ENCODE measurements around the gene GLYATL3. TPM values are rescaled to one million over a fixed set of nuclear protein-coding genes. Genes with fewer than 3 reads are reported as not detected.
"Not testable (repeated sequence)": the region's sequence is repeated elsewhere in the genome, so short reads cannot be mapped to it uniquely, and the experiment has no call there.

Gene GLYATL3
- total RNA-seq, 4 donors from 2014 or later, result not detected

DNA sequence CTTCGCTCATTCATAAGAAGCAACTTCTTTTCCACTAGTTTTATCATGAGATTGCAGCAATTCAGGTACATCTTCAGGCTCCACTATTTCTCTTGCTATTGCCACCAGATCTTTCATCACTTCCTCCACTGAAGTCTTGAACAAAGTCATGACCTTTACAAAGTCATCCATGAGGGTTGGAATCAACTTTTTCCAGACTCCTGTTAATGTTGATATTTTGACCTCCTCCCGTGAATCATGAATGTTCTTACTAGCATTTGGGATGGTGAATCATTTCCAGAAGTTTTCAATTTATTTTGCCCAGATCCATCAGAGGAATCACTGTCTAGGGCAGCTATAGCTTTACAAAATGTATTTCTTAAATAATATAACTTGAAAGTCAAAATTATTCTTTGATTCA lies 35.0 kb upstream of the GLYATL3 start:
- Histone ChIP-seq H3K4me3 (no peak overlapping the region), H3K27me3 (no peaks in the 10 kb centered on the region), H3K36me3 (no peaks in the 10 kb centered on the region), H3K4me1 (peaks cover 5 to 31% (median 23%) of the 10 kb centered on the region in 4 donors), H3K27ac (no peak overlapping the region), H3K9me3 (no peaks in the 10 kb centered on the region)
- TF ChIP-seq POLR2A (IDR thresholded peaks at IDR 0.05) (no peak), EP300 (IDR thresholded peaks at IDR 0.05; ENCODE audit: low read depth) (no peak), POLR2AphosphoS5 (IDR thresholded peaks at IDR 0.05) (no peak)
- TF ChIP-seq, protein P1, sequence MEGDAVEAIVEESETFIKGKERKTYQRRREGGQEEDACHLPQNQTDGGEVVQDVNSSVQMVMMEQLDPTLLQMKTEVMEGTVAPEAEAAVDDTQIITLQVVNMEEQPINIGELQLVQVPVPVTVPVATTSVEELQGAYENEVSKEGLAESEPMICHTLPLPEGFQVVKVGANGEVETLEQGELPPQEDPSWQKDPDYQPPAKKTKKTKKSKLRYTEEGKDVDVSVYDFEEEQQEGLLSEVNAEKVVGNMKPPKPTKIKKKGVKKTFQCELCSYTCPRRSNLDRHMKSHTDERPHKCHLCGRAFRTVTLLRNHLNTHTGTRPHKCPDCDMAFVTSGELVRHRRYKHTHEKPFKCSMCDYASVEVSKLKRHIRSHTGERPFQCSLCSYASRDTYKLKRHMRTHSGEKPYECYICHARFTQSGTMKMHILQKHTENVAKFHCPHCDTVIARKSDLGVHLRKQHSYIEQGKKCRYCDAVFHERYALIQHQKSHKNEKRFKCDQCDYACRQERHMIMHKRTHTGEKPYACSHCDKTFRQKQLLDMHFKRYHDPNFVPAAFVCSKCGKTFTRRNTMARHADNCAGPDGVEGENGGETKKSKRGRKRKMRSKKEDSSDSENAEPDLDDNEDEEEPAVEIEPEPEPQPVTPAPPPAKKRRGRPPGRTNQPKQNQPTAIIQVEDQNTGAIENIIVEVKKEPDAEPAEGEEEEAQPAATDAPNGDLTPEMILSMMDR (IDR thresholded peaks at IDR 0.05), result no peak
- intact Hi-C loops (cut with DNase I; ENCODE audit: low total_unique reads) (no loop called here), in situ Hi-C loops (cut with MboI; ENCODE audit: low pct_ligation_motif_present in 1 of 4, low pct_unique_long_range_greater_than_20kb in 1 of 4, low sequenced_read_pairs in 3 of 4) (no loop called here)
- no peak for DNase-seq
- WGBS, 2 donors (ENCODE audit: low coverage in 1 of 2), result 93 to 100% methylated on average over 1 to 2 of the region's 2 CpGs

DNA sequence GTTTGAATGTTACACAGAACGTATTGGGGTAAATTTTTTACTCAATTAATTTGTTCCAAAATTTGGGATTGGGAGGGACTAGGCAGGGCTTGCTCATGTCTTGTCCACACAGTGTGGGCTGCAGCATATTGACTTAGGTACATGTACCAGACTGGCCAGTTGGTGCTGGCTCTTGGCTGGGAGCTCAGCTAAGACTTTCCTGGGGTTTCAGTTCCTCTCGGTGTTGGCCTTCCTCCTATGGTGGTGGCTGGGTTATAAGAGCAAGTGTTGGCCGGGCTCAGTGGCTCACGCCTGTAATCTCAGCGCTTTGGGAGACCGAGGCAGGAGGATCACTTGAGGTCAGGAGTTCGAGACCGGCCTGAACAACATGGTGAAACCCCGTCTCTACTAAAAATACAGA lies 31.7 kb upstream of the GLYATL3 start:
- 85 to 98% methylated on average over 1 to 9 of the region's 9 CpGs for WGBS, 2 donors (ENCODE audit: low coverage in 1 of 2)
- peaks cover 5 to 11% (median 7%) of the 10 kb centered on the region in 4 donors for H3K4me1 ChIP-seq
- H3K27me3 ChIP-seq, result no peaks in the 10 kb centered on the region
- in situ Hi-C loops (cut with MboI; ENCODE audit: low pct_ligation_motif_present in 1 of 4, low pct_unique_long_range_greater_than_20kb in 1 of 4, low sequenced_read_pairs in 3 of 4) (no loop called here), intact Hi-C loops (cut with DNase I; ENCODE audit: low total_unique reads) (no loop called here)
- no peak overlapping the region for H3K27ac ChIP-seq
- H3K4me3 ChIP-seq, result no peak overlapping the region
- TF ChIP-seq POLR2A (IDR thresholded peaks at IDR 0.05) (no peak), POLR2AphosphoS5 (IDR thresholded peaks at IDR 0.05) (no peak), EP300 (IDR thresholded peaks at IDR 0.05; ENCODE audit: low read depth) (no peak)
- TF ChIP-seq, protein P1 (IDR thresholded peaks at IDR 0.05), result no peak
- no peak for DNase-seq
- H3K9me3 ChIP-seq, result no peaks in the 10 kb centered on the region
- H3K36me3 ChIP-seq, result peaks cover 0 to 13% (median 0%) of the 10 kb centered on the region in 4 donors

DNA sequence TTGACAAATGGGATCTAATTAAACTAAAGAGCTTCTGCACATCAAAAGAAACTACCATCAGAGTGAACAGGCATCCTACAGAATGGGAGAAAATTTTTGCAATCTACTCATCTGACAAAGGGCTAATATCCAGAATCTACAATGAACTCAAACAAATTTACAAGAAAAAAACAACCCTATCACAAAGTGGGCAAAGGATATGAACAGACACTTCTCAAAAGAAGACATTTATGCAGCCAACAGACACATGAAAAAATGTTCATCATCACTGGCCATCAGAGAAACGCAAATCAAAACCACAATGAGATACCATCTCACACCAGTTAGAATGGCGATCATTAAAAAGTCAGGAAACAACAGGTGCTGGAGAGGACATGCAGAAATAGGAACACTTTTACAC lies 23.2 kb upstream of the GLYATL3 start:
- in situ Hi-C loops (cut with MboI; ENCODE audit: low pct_ligation_motif_present in 1 of 4, low pct_unique_long_range_greater_than_20kb in 1 of 4, low sequenced_read_pairs in 3 of 4); H3K9me3 ChIP-seq; H3K27ac ChIP-seq; DNase-seq; H3K4me3 ChIP-seq; intact Hi-C loops (cut with DNase I; ENCODE audit: low total_unique reads); H3K27me3 ChIP-seq; H3K4me1 ChIP-seq: not testable (repeated sequence)
- WGBS, 2 donors (ENCODE audit: low coverage in 1 of 2), result 100% methylated on average over 2 of the region's 2 CpGs; no CpG with 5 or more reads in 1 of the 2 donors
- H3K36me3 ChIP-seq, result peaks cover 0 to 21% (median 0%) of the 10 kb centered on the region in 4 donors

DNA sequence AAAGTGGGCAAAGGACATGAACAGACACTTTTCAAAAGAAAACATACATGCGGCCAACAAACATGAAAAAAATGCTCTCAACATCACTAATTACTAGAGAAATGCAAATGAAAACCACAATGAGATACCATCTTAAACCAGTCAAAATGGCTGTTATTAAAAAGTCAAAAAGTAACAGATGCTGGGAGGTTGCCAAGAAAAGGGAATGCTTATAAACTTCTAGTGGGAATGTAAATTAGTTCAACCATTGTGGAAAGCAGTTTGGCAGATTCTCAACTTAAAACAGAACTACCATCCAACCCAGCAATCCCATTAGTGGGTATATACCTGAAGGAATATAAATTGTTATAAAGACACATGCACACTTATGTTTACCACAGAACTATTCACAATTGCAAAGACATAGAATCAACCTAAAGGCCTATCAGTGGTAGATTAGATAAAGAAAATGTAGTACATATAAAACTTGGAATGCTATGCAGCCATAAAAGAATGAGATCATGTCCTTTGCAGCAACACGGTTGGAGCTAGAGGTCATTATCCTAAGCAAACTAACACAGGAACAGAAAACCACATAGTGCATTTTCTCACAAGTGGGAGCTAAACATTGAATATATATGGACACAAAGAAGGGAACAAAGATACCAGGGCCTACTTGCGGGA lies 20.3 kb upstream of the GLYATL3 start:
- Histone ChIP-seq H3K4me1 (peaks cover 0 to 8% (median 4%) of the 10 kb centered on the region in 4 donors), H3K4me3 (no peak overlapping the region), H3K9me3 (no peaks in the 10 kb centered on the region), H3K36me3 (no peaks in the 10 kb centered on the region), H3K27me3 (no peaks in the 10 kb centered on the region), H3K27ac (peak overlapping the region; percentile 20 to 55 (median 36))
- WGBS, 2 donors (ENCODE audit: low coverage in 1 of 2), result 50 to 59% methylated on average over 3 of the region's 3 CpGs
- TF ChIP-seq POLR2AphosphoS5 (IDR thresholded peaks at IDR 0.05) (no peak), EP300 (IDR thresholded peaks at IDR 0.05; ENCODE audit: low read depth) (no peak), POLR2A (IDR thresholded peaks at IDR 0.05) (no peak)
- TF ChIP-seq, protein P1 (IDR thresholded peaks at IDR 0.05), result no peak
- in situ Hi-C loops (cut with MboI; ENCODE audit: low pct_ligation_motif_present in 1 of 4, low pct_unique_long_range_greater_than_20kb in 1 of 4, low sequenced_read_pairs in 3 of 4), result no loop called here
- no peak for DNase-seq
- intact Hi-C loops (cut with DNase I; ENCODE audit: low total_unique reads), result no loop called here

DNA sequence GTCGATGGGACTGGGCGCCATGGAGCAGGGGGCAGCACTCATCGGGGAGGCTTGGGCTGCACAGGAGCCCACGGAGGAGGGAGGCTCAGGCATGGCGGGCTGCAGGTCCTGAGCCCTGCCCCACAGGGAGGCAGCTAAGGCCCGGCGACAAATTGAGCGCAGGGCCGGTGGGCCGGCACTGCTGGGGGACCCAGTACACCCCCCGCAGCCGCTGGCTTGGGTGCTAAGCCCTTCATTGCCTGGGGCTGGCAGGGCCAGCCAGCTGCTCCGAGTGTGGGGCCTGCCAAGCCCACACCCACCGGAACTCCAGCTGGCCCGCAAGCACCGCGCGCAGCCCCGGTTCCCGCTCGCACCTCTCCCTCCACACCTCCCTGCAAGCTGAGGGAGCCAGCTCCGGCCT lies 17.9 kb upstream of the GLYATL3 start:
- WGBS, 2 donors (ENCODE audit: low coverage in 1 of 2), result 100% methylated on average over 3 of the region's 22 CpGs; no CpG with 5 or more reads in 1 of the 2 donors
- intact Hi-C loops (cut with DNase I; ENCODE audit: low total_unique reads); H3K9me3 ChIP-seq; H3K27me3 ChIP-seq; H3K27ac ChIP-seq; H3K4me1 ChIP-seq; H3K4me3 ChIP-seq; H3K36me3 ChIP-seq; DNase-seq; in situ Hi-C loops (cut with MboI; ENCODE audit: low pct_ligation_motif_present in 1 of 4, low pct_unique_long_range_greater_than_20kb in 1 of 4, low sequenced_read_pairs in 3 of 4): not testable (repeated sequence)

DNA sequence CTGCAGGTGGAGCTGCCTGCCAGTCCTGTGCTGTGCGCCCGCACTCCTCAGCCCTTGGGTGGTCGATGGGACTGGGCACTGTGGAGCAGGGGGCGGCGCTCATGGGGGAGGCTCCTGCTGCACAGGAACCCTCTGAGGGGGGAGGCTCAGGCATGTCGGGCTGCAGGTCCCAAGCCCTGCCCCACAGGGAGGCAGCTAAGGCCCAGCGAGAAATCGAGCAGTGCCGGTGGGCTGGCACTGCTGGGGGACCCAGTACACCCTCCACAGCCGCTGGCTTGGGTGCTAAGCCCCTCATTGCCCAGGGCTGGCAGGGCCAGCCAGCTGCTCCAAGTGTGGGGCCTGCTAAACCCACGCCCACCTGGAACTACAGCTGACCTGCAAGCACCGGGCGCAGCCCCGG lies 16.3 kb upstream of the GLYATL3 start:
- H3K4me3 ChIP-seq; intact Hi-C loops (cut with DNase I; ENCODE audit: low total_unique reads); H3K4me1 ChIP-seq; DNase-seq; H3K27me3 ChIP-seq; H3K9me3 ChIP-seq; H3K36me3 ChIP-seq; H3K27ac ChIP-seq; in situ Hi-C loops (cut with MboI; ENCODE audit: low pct_ligation_motif_present in 1 of 4, low pct_unique_long_range_greater_than_20kb in 1 of 4, low sequenced_read_pairs in 3 of 4): not testable (repeated sequence)
- 95% methylated on average over 4 of the region's 14 CpGs; no CpG with 5 or more reads in 1 of the 2 donors for WGBS, 2 donors (ENCODE audit: low coverage in 1 of 2)
